NOMO-1 treated with DMSO at 0.1 percent for 48 hours (cell line): ENCODE results near the gene CHD6.

Source experiments
- DNase-seq: peaks from one replicate; lab custom pipeline; 2025; ENCODE audit not compliant: unreplicated experiment; lab: John Stamatoyannopoulos, UW

Gene CHD6

GRCh38 chr20:41375846-41376245, 242.3 kb downstream of the CHD6 start:
- DNase-seq: no peak

GRCh38 chr20:41373931-41374920, 244.0 kb downstream of the CHD6 start:
- no peak for DNase-seq

GRCh38 chr20:41373251-41373783, 244.9 kb downstream of the CHD6 start:
- DNase-seq: no peak

GRCh38 chr20:41371371-41371770, 246.8 kb downstream of the CHD6 start:
- no peak for DNase-seq

GRCh38 chr20:41370176-41370575, 248.0 kb downstream of the CHD6 start:
- no peak for DNase-seq

GRCh38 chr20:41369673-41370072, 248.5 kb downstream of the CHD6 start:
- DNase-seq: no peak

- no peak for DNase-seq
These were observed 250.2 kb downstream of the CHD6 start for GRCh38 chr20:41367956-41368355.

- DNase-seq: no peak
These were observed 250.8 kb downstream of the CHD6 start for GRCh38 chr20:41367393-41367695.

GRCh38 chr20:41366546-41367392, 251.4 kb downstream of the CHD6 start, which contains the start of gene EMILIN3:
Gene EMILIN3 (minus strand): TSS chr20:41366818. CDS start chr20:41366634, 184 bp downstream.
- DNase-seq: no peak

- DNase-seq: no peak
These were observed 252.2 kb downstream of the CHD6 start for GRCh38 chr20:41365777-41366545.

GRCh38 chr20:41364967-41365765, 253.0 kb downstream of the CHD6 start:
- DNase-seq: no peak

- no peak for DNase-seq
These were observed 253.8 kb downstream of the CHD6 start for GRCh38 chr20:41364236-41364855.

GRCh38 chr20:41363601-41364000, 254.6 kb downstream of the CHD6 start:
- no peak for DNase-seq

- DNase-seq: no peak
These were observed 255.4 kb downstream of the CHD6 start for GRCh38 chr20:41362748-41363140.

- DNase-seq: no peak
These were observed 256.1 kb downstream of the CHD6 start for GRCh38 chr20:41361757-41362747.

- DNase-seq: no peak
These were observed 257.1 kb downstream of the CHD6 start for GRCh38 chr20:41360831-41361756.

- DNase-seq: no peak
These were observed 258.6 kb downstream of the CHD6 start for GRCh38 chr20:41359541-41360011.
